Measurements from ENCODE around the gene XPO6.

- TF ChIP-seq CTCF (conservative IDR thresholded peaks at IDR 0.05; ENCODE audit: low read length), result no peak
- TF ChIP-seq EZH2phosphoT487 (IDR thresholded peaks at IDR 0.05; ENCODE audit: borderline replicate concordance), result no peak
Measured at GRCh38 chr16:28211758-28212531, at the start of gene XPO6.
